EL (cell line): ENCODE results near the gene IRX2.

Source experiments
- DNase-seq: peaks from one replicate; pipeline ENCODE4 v3.0.0-alpha.2; 2016

Gene IRX2

GRCh38 chr5:2740051-2740875 is 11.2 kb downstream of the IRX2 start:
- no peak for DNase-seq

- DNase-seq: peak; percentile 43
Observed at GRCh38 chr5:2739360-2740050, 12.0 kb downstream of the IRX2 start.

- DNase-seq: no peak
Observed at GRCh38 chr5:2738700-2739359, 12.6 kb downstream of the IRX2 start.

- DNase-seq: no peak
Observed at GRCh38 chr5:2738156-2738699, 13.2 kb downstream of the IRX2 start.

- DNase-seq: no peak
Observed at GRCh38 chr5:2737273-2738155, 14.0 kb downstream of the IRX2 start.

- DNase-seq: no peak
Observed at GRCh38 chr5:2736872-2737271, 14.6 kb downstream of the IRX2 start.

GRCh38 chr5:2735996-2736395 is 15.5 kb downstream of the IRX2 start:
- DNase-seq: no peak

GRCh38 chr5:2732850-2733249 is 18.6 kb downstream of the IRX2 start:
- DNase-seq: no peak

GRCh38 chr5:2732004-2732403 is 19.5 kb downstream of the IRX2 start:
- DNase-seq: no peak

GRCh38 chr5:2729189-2729588 is 22.3 kb downstream of the IRX2 start:
- no peak for DNase-seq

- no peak for DNase-seq
Observed at GRCh38 chr5:2727550-2727949, 23.9 kb downstream of the IRX2 start.

GRCh38 chr5:2725980-2726765 is 25.3 kb downstream of the IRX2 start:
- DNase-seq: no peak

GRCh38 chr5:2724831-2725230 is 26.6 kb downstream of the IRX2 start:
- DNase-seq: no peak

- DNase-seq: no peak
Observed at GRCh38 chr5:2724031-2724581, 27.4 kb downstream of the IRX2 start.

- no peak for DNase-seq
Observed at GRCh38 chr5:2722901-2723300, 28.6 kb downstream of the IRX2 start.

GRCh38 chr5:2721385-2722138 is 29.9 kb downstream of the IRX2 start:
- DNase-seq: no peak

GRCh38 chr5:2719332-2719731 is 32.1 kb downstream of the IRX2 start:
- DNase-seq: no peak

- no peak for DNase-seq
Observed at GRCh38 chr5:2718115-2718514, 33.4 kb downstream of the IRX2 start.

GRCh38 chr5:2715856-2716255 is 35.6 kb downstream of the IRX2 start:
- DNase-seq: no peak

- DNase-seq: no peak
Observed at GRCh38 chr5:2714805-2715204, 36.7 kb downstream of the IRX2 start.

GRCh38 chr5:2714026-2714425 is 37.5 kb downstream of the IRX2 start:
- no peak for DNase-seq
